K562 (cell line): ENCODE data around the gene SYS1. TPM values are rescaled to one million over a fixed set of nuclear protein-coding genes. Genes with fewer than 3 reads are reported as not detected.
A peak's percentile ranks its signal among the peaks of the same experiment; 100 is the strongest.

ENCODE experiments used
- ARID1B ChIP-seq: fragments of 450-650 bp; IDR thresholded peaks from 2 replicates; pipeline ENCODE4 v1.6.1; 2016; ENCODE audit warnings: antibody characterized with exemption, mild to moderate bottlenecking, inconsistent platforms
- ATF3 ChIP-seq, 2 experiments: fragments of 450-650 bp in 1 of 2; sonication (generic) in 1 of 2; formaldehyde crosslinking in 1 of 2; IDR thresholded peaks in 1 of 2; conservative IDR thresholded peaks in 1 of 2; 2 replicates each; pipeline versions ENCODE4 v1.6.1 to v1.8.1; 2016 to 2023; ENCODE audit warnings: mild to moderate bottlenecking in 2 of 2, moderate library complexity in 2 of 2, inconsistent platforms in 1 of 2, missing genetic modification reagents in 1 of 2
- CBX3 ChIP-seq, 2 experiments: IDR thresholded peaks; 1 replicate in 1 of 2; 2 replicates in 1 of 2; pipeline ENCODE4 v1.6.1; 2012; ENCODE audit warnings: inconsistent platforms in 2 of 2, low read length in 2 of 2, borderline replicate concordance in 1 of 2, control low read depth in 1 of 2
- DIDO1 ChIP-seq: fragments of 450-650 bp; IDR thresholded peaks from 2 replicates; pipeline ENCODE4 v1.6.1; 2016; ENCODE audit warnings: low read depth, missing biosample characterization, missing genetic modification characterization
- GATAD2A ChIP-seq: fragments of 450-650 bp; IDR thresholded peaks from 2 replicates; pipeline ENCODE4 v1.6.1; 2017
- L3MBTL2 ChIP-seq: fragments of 450-650 bp; IDR thresholded peaks from 2 replicates; pipeline ENCODE4 v1.6.1; 2016; ENCODE audit warnings: mild to moderate bottlenecking, moderate library complexity
- MCM7 ChIP-seq, 2 experiments: fragments of 450-650 bp; IDR thresholded peaks; 2 replicates each; pipeline ENCODE4 v1.6.1; 2016 to 2018
- NCOR1 ChIP-seq: fragments of 450-650 bp; IDR thresholded peaks from 2 replicates; pipeline ENCODE4 v1.6.1; 2016; ENCODE audit warnings: mild to moderate bottlenecking, moderate library complexity
- RBM25 ChIP-seq: fragments of 200-400 bp; formaldehyde crosslinking; IDR thresholded peaks from 2 replicates; pipeline ENCODE4 v1.6.1; 2018; ENCODE audit warnings: low read length, low read depth, moderate library complexity; ENCODE audit not compliant: severe bottlenecking
- RBM39 ChIP-seq: fragments of 200-400 bp; formaldehyde crosslinking; optimal IDR thresholded peaks from 2 replicates; pipeline ENCODE3; 2018; ENCODE audit warnings: low read depth, low read length
- SMARCC2 ChIP-seq: fragments of 450-650 bp; IDR thresholded peaks from 2 replicates; pipeline ENCODE4 v1.6.1; 2017; ENCODE audit warnings: antibody characterized with exemption, moderate library complexity, mild to moderate bottlenecking, low read depth
- SOX6 ChIP-seq: fragments of 450-650 bp; IDR thresholded peaks from 2 replicates; pipeline ENCODE4 v1.6.1; 2014; ENCODE audit warnings: mild to moderate bottlenecking
- TFAP4 ChIP-seq: sonication (generic); formaldehyde crosslinking; IDR thresholded peaks from 2 replicates; pipeline ENCODE4 v1.8.0; 2022; ENCODE audit warnings: missing genetic modification reagents, mild to moderate bottlenecking, moderate library complexity, borderline replicate concordance
- ZNF133 ChIP-seq: fragments of 250-450 bp; sonication (Bioruptor Pico); IDR thresholded peaks from 2 replicates; pipeline ENCODE4 v1.4.0; 2020; ENCODE audit warnings: mild to moderate bottlenecking
- ZNF184 ChIP-seq: sonication (generic); formaldehyde crosslinking; IDR thresholded peaks from 2 replicates; pipeline ENCODE4 v1.5.0; 2020; ENCODE audit warnings: missing genetic modification reagents
- ZNF23 ChIP-seq: fragments of 250-450 bp; sonication (Bioruptor Pico); IDR thresholded peaks from 2 replicates; pipeline ENCODE4 v1.4.0; 2020; ENCODE audit warnings: mild to moderate bottlenecking
- ZNF589 ChIP-seq: fragments of 200-800 bp; sonication (Bioruptor generic); IDR thresholded peaks from 2 replicates; pipeline ENCODE4 v1.6.1; 2016; ENCODE audit warnings: low read depth, missing genetic modification characterization, missing compliant biosample characterization
- ZNF639 ChIP-seq, 2 experiments: fragments of 200-800 bp in 1 of 2; sonication (Bioruptor generic) in 1 of 2; sonication (generic) in 1 of 2; formaldehyde crosslinking in 1 of 2; IDR thresholded peaks in 1 of 2; conservative IDR thresholded peaks in 1 of 2; 2 replicates each; pipeline versions ENCODE4 v1.5.0 to v1.6.1; 2016 to 2020; ENCODE audit warnings: missing compliant biosample characterization in 1 of 2, missing genetic modification characterization in 1 of 2, missing genetic modification reagents in 1 of 2
- polyA plus RNA-seq, 8 experiments: library from polyadenylated mRNA; depleted of rRNA in 4 of 8; stranded (reverse) in 5 of 8; unstranded in 3 of 8; fragments of >200 nt; fragmentation: Nextera tagmentation in 2 of 8; fragmentation: Illumina TruSeq in 1 of 8; extraction: Ambion mirVana in 2 of 8; extraction: Trizol in 1 of 8; gene quantifications; 2 replicates each; pipeline versions ENCODE4 v1.2.1 to v1.2.3, GENCODE V29; 2011 to 2014; ENCODE audit warnings: inconsistent platforms in 1 of 8, missing spikeins in 1 of 8
- total RNA-seq, 7 experiments: library from RNA; depleted of rRNA in 6 of 7; stranded (reverse); fragments of >200 nt in 6 of 7; fragmentation: Illumina TruSeq in 2 of 7; extraction: Trizol in 2 of 7; gene quantifications; 2 replicates each; pipeline versions ENCODE4 v1.2.1 to v1.2.3, GENCODE V29; 2011 to 2021; ENCODE audit warnings: low replicate concordance in 1 of 7
- TF ChIP-seq, protein P1 (sequence below): sonication (generic); formaldehyde crosslinking; IDR thresholded peaks from 2 replicates; pipeline ENCODE4 v1.4.0; 2020; ENCODE audit warnings: mild to moderate bottlenecking, missing genetic modification reagents
- TF ChIP-seq, protein P2 (sequence below): fragments of 250-450 bp; sonication (Bioruptor Pico); IDR thresholded peaks from 2 replicates; pipeline ENCODE4 v1.8.0; 2021; ENCODE audit warnings: mild to moderate bottlenecking, moderate library complexity

The SYS1 gene
- total and polyA plus RNA-seq, 9 of the 15 experiments (the other 6 are each of a cell fraction or from before 2014, with no cell fraction given): 11.1 to 25.2 (median 17.5) TPM

DNA sequence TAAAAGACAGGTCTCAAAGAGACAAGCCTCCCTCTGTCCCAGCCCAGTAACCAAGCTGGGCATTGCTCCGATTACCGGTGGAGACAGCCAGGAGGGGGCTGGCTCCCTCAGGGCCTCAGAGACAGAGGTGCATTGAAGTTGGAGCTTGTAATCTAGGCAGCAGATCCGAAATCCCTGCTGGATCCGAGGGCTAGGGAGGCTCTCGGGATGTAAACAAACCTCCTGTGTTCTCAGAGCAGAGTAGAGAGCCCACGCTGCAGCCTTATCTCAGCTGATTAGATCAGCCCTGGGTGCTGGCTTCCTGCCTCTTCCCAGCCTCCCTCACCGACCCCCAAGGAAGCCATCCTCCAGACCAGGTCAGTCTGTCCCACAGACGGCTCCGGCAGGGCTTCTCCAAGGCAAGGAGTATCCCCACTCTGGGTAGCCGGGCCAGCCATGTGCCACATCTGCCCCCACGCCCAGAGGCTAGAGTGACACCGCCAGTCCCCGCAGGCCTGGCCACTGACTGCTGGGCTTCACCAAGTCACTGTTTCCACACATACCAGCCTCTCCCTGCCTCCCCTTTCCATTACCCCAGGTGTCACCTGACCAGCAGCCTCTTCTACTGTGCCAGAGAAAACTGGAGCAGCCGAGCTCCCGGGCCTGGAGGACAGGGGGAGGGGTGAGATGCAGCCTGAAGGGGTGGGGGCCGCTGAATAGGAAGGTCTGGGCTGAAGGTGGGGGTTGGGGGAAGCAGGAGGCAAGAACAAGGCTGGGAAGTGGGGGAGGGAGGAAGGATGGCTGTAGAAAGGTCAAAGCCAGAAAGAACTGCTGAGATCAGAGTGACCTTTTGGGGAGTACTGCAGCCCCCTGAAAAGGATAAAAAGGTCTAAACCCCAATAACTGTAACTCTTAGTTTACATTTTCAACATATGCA is 20.8 kb upstream of the SYS1 start (continued):
- TF ChIP-seq NCOR1: no peak
- no peak for TF ChIP-seq ZNF23
- TF ChIP-seq MCM7 (IDR thresholded peaks at IDR 0.05): no peak
- no peak for TF ChIP-seq RBM39
- no peak for TF ChIP-seq GATAD2A
- TF ChIP-seq ZNF639 (CRISPR knock-in tag; conservative IDR thresholded peaks at IDR 0.05 in 1 of 2, IDR thresholded peaks at IDR 0.05 in 1 of 2): no peak
- TF ChIP-seq, protein P1, sequence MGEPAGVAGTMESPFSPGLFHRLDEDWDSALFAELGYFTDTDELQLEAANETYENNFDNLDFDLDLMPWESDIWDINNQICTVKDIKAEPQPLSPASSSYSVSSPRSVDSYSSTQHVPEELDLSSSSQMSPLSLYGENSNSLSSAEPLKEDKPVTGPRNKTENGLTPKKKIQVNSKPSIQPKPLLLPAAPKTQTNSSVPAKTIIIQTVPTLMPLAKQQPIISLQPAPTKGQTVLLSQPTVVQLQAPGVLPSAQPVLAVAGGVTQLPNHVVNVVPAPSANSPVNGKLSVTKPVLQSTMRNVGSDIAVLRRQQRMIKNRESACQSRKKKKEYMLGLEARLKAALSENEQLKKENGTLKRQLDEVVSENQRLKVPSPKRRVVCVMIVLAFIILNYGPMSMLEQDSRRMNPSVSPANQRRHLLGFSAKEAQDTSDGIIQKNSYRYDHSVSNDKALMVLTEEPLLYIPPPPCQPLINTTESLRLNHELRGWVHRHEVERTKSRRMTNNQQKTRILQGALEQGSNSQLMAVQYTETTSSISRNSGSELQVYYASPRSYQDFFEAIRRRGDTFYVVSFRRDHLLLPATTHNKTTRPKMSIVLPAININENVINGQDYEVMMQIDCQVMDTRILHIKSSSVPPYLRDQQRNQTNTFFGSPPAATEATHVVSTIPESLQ: no peak
- TF ChIP-seq SOX6: peak; percentile 43; the same call in 1 of the 2 replicates
- TF ChIP-seq ZNF133 (CRISPR knock-in tag): no peak
- no peak for TF ChIP-seq TFAP4
- TF ChIP-seq L3MBTL2: peak; percentile 28; the same call in 1 of the 2 replicates
- peak; percentile 63 for TF ChIP-seq ARID1B
- TF ChIP-seq DIDO1 (tag): no peak
- TF ChIP-seq, protein P2, sequence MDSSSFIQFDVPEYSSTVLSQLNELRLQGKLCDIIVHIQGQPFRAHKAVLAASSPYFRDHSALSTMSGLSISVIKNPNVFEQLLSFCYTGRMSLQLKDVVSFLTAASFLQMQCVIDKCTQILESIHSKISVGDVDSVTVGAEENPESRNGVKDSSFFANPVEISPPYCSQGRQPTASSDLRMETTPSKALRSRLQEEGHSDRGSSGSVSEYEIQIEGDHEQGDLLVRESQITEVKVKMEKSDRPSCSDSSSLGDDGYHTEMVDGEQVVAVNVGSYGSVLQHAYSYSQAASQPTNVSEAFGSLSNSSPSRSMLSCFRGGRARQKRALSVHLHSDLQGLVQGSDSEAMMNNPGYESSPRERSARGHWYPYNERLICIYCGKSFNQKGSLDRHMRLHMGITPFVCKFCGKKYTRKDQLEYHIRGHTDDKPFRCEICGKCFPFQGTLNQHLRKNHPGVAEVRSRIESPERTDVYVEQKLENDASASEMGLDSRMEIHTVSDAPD (CRISPR knock-in tag): no peak
- TF ChIP-seq ZNF589 (CRISPR knock-in tag): 0 out of 2 replicates have a peak, but pooled peaks have one; percentile 59
- no peak for TF ChIP-seq CBX3 (IDR thresholded peaks at IDR 0.05; ENCODE audit: borderline replicate concordance in 1 of 2, low read length in 2 of 2)
- no peak for TF ChIP-seq ZNF184
- TF ChIP-seq SMARCC2: 0 out of 2 replicates have a peak, but pooled peaks have one; percentile 26
- TF ChIP-seq ATF3 (IDR thresholded peaks at IDR 0.05): no peak
- TF ChIP-seq ATF3 (CRISPR knock-in tag; conservative IDR thresholded peaks at IDR 0.05): no peak
- no peak for TF ChIP-seq RBM25
